Calu3 (cell line): ENCODE results near the gene SPATS2. TPM values are rescaled to one million over a fixed set of nuclear protein-coding genes. Genes with fewer than 3 reads are reported as not detected.

ENCODE experiments used
- BruUV-seq: library from RNA; stranded (reverse); fragments of 400-500 nt; replicated peaks from 2 replicates; lab custom pipeline; 2021; lab: Mats Ljungman, UMichigan
- CTCF ChIA-PET: fragments of 300-600 bp; sonication (Branson Sonifier 250); formaldehyde crosslinking; loops from one replicate; lab custom pipeline; 2022; ENCODE audit warnings: antibody characterized with exemption; lab: Charles Lee
- DNase-seq: peaks from one replicate; pipeline ENCODE4 v3.0.0; 2022
- H3K27ac Mint-ChIP-seq: one replicate; pipeline ENCODE4 v1.8.0; 2022; ENCODE audit warnings: mixed read lengths; ENCODE audit not compliant: unreplicated experiment
- H3K27me3 Mint-ChIP-seq: one replicate; pipeline ENCODE4 v1.8.0; 2022; ENCODE audit warnings: mixed read lengths; ENCODE audit not compliant: unreplicated experiment
- H3K36me3 Mint-ChIP-seq: one replicate; pipeline ENCODE4 v1.8.0; 2022; ENCODE audit warnings: mild to moderate bottlenecking, moderate library complexity, mixed read lengths; ENCODE audit not compliant: insufficient read depth, unreplicated experiment
- H3K4me1 Mint-ChIP-seq: one replicate; pipeline ENCODE4 v1.8.0; 2022; ENCODE audit warnings: mild to moderate bottlenecking, low read depth, mixed read lengths; ENCODE audit not compliant: unreplicated experiment
- H3K4me3 Mint-ChIP-seq: one replicate; pipeline ENCODE4 v1.8.0; 2022; ENCODE audit warnings: mild to moderate bottlenecking, low read depth, moderate library complexity, mixed read lengths; ENCODE audit not compliant: unreplicated experiment
- H3K9me3 Mint-ChIP-seq: one replicate; pipeline ENCODE4 v1.8.0; 2022; ENCODE audit warnings: low read depth, mixed read lengths; ENCODE audit not compliant: unreplicated experiment
- CTCF ChIP-seq: fragments of 200-600 bp; IDR thresholded peaks from one replicate; pipeline ENCODE4 v1.8.0; 2022; ENCODE audit warnings: antibody characterized with exemption; ENCODE audit not compliant: unreplicated experiment
- intact Hi-C: fragments of 100-400 bp; cut with micrococcal nuclease; formaldehyde crosslinking; loops from one replicate; pipeline ENCODE4 v1.10.0; 2022; ENCODE audit not compliant: unreplicated experiment
- total RNA-seq: library from RNA; stranded (reverse); gene quantifications from 2 replicates; pipeline ENCODE4 v1.2.3, GENCODE V29; 2022

Gene SPATS2
- total RNA-seq, 1 experiment from 2014 or later: 23.2 TPM

GRCh38 chr12:49535921-49536525 lies 168.8 kb downstream of the SPATS2 start:
- BruUV-seq: no TSS peak
- CTCF ChIA-PET: no interaction called here
- peaks cover 17% of the 10 kb centered on the region for H3K36me3 Mint-ChIP-seq
- no peak for TF ChIP-seq CTCF
- intact Hi-C loops: no loop called here
- peaks cover 16% of the 10 kb centered on the region for H3K4me1 Mint-ChIP-seq
- no peaks in the 10 kb centered on the region for H3K9me3 Mint-ChIP-seq
- DNase-seq: no peak
- no peak overlapping the region for H3K27ac Mint-ChIP-seq
- peaks cover 28% of the 10 kb centered on the region for H3K27me3 Mint-ChIP-seq
- no peak overlapping the region for H3K4me3 Mint-ChIP-seq

GRCh38 chr12:49536526-49537071 lies 169.3 kb downstream of the SPATS2 start:
- Mint-ChIP-seq H3K4me1 (peaks cover 16% of the 10 kb centered on the region), H3K27me3 (peaks cover 28% of the 10 kb centered on the region), H3K27ac (peak overlapping the region; percentile 62), H3K4me3 (no peak overlapping the region), H3K36me3 (peaks cover 17% of the 10 kb centered on the region), H3K9me3 (no peaks in the 10 kb centered on the region)
- no TSS peak for BruUV-seq
- CTCF ChIA-PET: interaction anchor here (0.7 kb wide), 1 partner anchor 143 kb away, joined by 5 read pairs; no protein-coding TSS in a partner anchor
- intact Hi-C loops: no loop called here
- TF ChIP-seq CTCF: no peak
- no peak for DNase-seq

GRCh38 chr12:49537231-49537751 lies 170.0 kb downstream of the SPATS2 start:
- no peak for TF ChIP-seq CTCF
- CTCF ChIA-PET: interaction anchor here (0.7 kb wide), 1 partner anchor 143 kb away, joined by 5 read pairs; no protein-coding TSS in a partner anchor
- peak overlapping the region; percentile 62 for H3K4me3 Mint-ChIP-seq
- no peaks in the 10 kb centered on the region for H3K9me3 Mint-ChIP-seq
- H3K27me3 Mint-ChIP-seq: peaks cover 28% of the 10 kb centered on the region
- intact Hi-C loops: no loop called here
- H3K27ac Mint-ChIP-seq: no peak overlapping the region
- DNase-seq: no peak
- peaks cover 16% of the 10 kb centered on the region for H3K4me1 Mint-ChIP-seq
- no TSS peak for BruUV-seq
- H3K36me3 Mint-ChIP-seq: peaks cover 17% of the 10 kb centered on the region

- no peak for TF ChIP-seq CTCF
- DNase-seq: peak; percentile 25
- H3K4me3 Mint-ChIP-seq: peak overlapping the region; percentile 62
- intact Hi-C loops: no loop called here
- peaks cover 28% of the 10 kb centered on the region for H3K27me3 Mint-ChIP-seq
- CTCF ChIA-PET: no interaction called here
- BruUV-seq: no TSS peak
- H3K9me3 Mint-ChIP-seq: no peaks in the 10 kb centered on the region
- no peak overlapping the region for H3K27ac Mint-ChIP-seq
- peaks cover 17% of the 10 kb centered on the region for H3K36me3 Mint-ChIP-seq
- H3K4me1 Mint-ChIP-seq: peaks cover 16% of the 10 kb centered on the region
Observed at GRCh38 chr12:49537752-49538509, 170.7 kb downstream of the SPATS2 start.
